Progenitor cell of endocrine pancreas (in vitro differentiated cells): ENCODE measurements around the gene LRRC27. TPM values are rescaled to one million over a fixed set of nuclear protein-coding genes. Genes with fewer than 3 reads are reported as not detected.

Experiments
- DNase-seq: peaks from one replicate; pipeline ENCODE4 v3.0.0; 2021; ENCODE audit warnings: low spot score; ENCODE audit not compliant: unreplicated experiment
- H3K27ac Mint-ChIP-seq: 2 replicates; pipeline ENCODE4 v1.8.0; 2021; ENCODE audit warnings: mild to moderate bottlenecking, moderate library complexity, mixed read lengths
- H3K27me3 Mint-ChIP-seq: 2 replicates; pipeline ENCODE4 v1.8.0; 2021; ENCODE audit warnings: mixed read lengths
- H3K36me3 Mint-ChIP-seq: 2 replicates; pipeline ENCODE4 v1.8.0; 2022; ENCODE audit warnings: mixed read lengths; ENCODE audit not compliant: insufficient read depth
- H3K4me1 Mint-ChIP-seq: 2 replicates; pipeline ENCODE4 v1.8.0; 2021; ENCODE audit warnings: low read depth, mixed read lengths
- H3K4me3 Mint-ChIP-seq: 2 replicates; pipeline ENCODE4 v1.8.0; 2021; ENCODE audit warnings: low read depth, mild to moderate bottlenecking, moderate library complexity, mixed read lengths
- H3K9me3 Mint-ChIP-seq: 2 replicates; pipeline ENCODE4 v1.8.0; 2021; ENCODE audit warnings: low read depth, mixed read lengths
- CTCF ChIP-seq: fragments of 200-600 bp; sonication (generic); IDR thresholded peaks from one replicate; pipeline ENCODE4 v1.5.0; 2021; ENCODE audit warnings: antibody characterized with exemption, mild to moderate bottlenecking; ENCODE audit not compliant: unreplicated experiment
- total RNA-seq: library from RNA; stranded (reverse); gene quantifications from 2 replicates; pipeline ENCODE4 v1.2.1, GENCODE V29; 2021

The LRRC27 gene
- total RNA-seq, 1 donor from 2014 or later, result 22.1 TPM

GRCh38 chr10:132381741-132382140 is 49.7 kb downstream of the LRRC27 start:
- Mint-ChIP-seq H3K4me3 (no peak overlapping the region), H3K9me3 (peaks cover 4% of the 10 kb centered on the region), H3K4me1 (no peaks in the 10 kb centered on the region), H3K36me3 (peaks cover 6% of the 10 kb centered on the region), H3K27ac (no peak overlapping the region), H3K27me3 (peaks cover 5% of the 10 kb centered on the region)
- no peak for DNase-seq
- no peak for TF ChIP-seq CTCF

- no peak overlapping the region for H3K27ac Mint-ChIP-seq
- H3K9me3 Mint-ChIP-seq, result peaks cover 4% of the 10 kb centered on the region
- no peak overlapping the region for H3K4me3 Mint-ChIP-seq
- H3K4me1 Mint-ChIP-seq, result no peaks in the 10 kb centered on the region
- peaks cover 5% of the 10 kb centered on the region for H3K27me3 Mint-ChIP-seq
- no peak for DNase-seq
- no peak for TF ChIP-seq CTCF
- peaks cover 6% of the 10 kb centered on the region for H3K36me3 Mint-ChIP-seq
Measured at GRCh38 chr10:132382231-132382922, 50.4 kb downstream of the LRRC27 start.

- H3K9me3 Mint-ChIP-seq, result peaks cover 4% of the 10 kb centered on the region
- DNase-seq, result no peak
- H3K36me3 Mint-ChIP-seq, result peaks cover 6% of the 10 kb centered on the region
- peaks cover 5% of the 10 kb centered on the region for H3K27me3 Mint-ChIP-seq
- H3K4me1 Mint-ChIP-seq, result peaks cover 3% of the 10 kb centered on the region
- TF ChIP-seq CTCF, result no peak
- no peak overlapping the region for H3K4me3 Mint-ChIP-seq
- no peak overlapping the region for H3K27ac Mint-ChIP-seq
Measured at GRCh38 chr10:132383101-132383500, 51.1 kb downstream of the LRRC27 start.

- Mint-ChIP-seq H3K9me3 (peaks cover 4% of the 10 kb centered on the region), H3K27ac (peak overlapping the region; percentile 42), H3K4me3 (no peak overlapping the region), H3K36me3 (peaks cover 3% of the 10 kb centered on the region), H3K27me3 (peaks cover 5% of the 10 kb centered on the region), H3K4me1 (peaks cover 3% of the 10 kb centered on the region)
- TF ChIP-seq CTCF, result no peak
- DNase-seq, result no peak
Measured at GRCh38 chr10:132383751-132384196, 51.8 kb downstream of the LRRC27 start.

- Mint-ChIP-seq H3K27ac (no peak overlapping the region), H3K36me3 (no peaks in the 10 kb centered on the region), H3K4me1 (peaks cover 3% of the 10 kb centered on the region)
Measured at GRCh38 chr10:132384618-132385388, 52.8 kb downstream of the LRRC27 start.

More at GRCh38 chr10:132384618-132385388, 52.8 kb downstream of the LRRC27 start:
- no peak overlapping the region for H3K4me3 Mint-ChIP-seq
- no peak for TF ChIP-seq CTCF
- no peaks in the 10 kb centered on the region for H3K9me3 Mint-ChIP-seq
- no peak for DNase-seq
- peaks cover 3% of the 10 kb centered on the region for H3K27me3 Mint-ChIP-seq
